ENCODE results near the gene PDZRN3. TPM values are rescaled to one million over a fixed set of nuclear protein-coding genes. Genes with fewer than 3 reads are reported as not detected.

The PDZRN3 gene
- total RNA-seq, 1 donor from 2014 or later: 50.6 TPM

DNA sequence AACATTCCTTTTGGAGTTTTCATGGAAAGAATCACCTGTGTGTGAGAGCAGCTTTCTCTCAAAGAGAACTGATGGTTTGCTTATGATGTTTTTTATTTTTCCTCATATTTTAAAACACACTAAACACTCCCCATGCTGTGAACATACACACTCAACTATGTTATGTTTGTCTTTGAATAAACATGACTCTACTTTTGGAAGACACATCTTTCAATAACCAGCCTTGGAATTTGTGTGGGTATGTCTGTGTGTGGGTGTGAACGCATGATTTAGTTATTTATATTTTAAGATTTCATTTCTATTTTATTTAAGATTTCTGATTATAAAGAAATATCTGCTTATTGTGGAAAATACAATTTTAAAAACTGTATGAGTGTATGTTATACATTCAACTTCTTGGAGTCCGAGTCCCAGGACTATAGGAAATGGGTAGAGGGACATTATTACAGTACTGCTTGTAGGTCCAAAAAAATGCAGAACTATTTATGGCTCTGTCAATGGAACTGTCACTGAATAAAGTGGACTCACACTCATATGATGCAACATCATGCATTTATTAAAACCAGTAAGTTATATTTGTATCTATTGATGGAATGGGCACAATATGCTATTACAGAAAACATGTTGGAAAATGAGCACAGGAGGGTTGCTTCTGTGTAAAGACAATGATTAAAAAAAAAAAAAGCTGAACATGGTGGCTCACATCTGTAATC, 43.5 kb downstream of the PDZRN3 start:
- H3K27ac ChIP-seq (ENCODE audit: low read depth, low read length): peak overlapping the region; percentile 15
- H3K4me1 ChIP-seq (ENCODE audit: control insufficient read depth in 3 of 3, insufficient read depth in 3 of 3, low read length in 3 of 3): peaks cover 37 to 57% (median 52%) of the 10 kb centered on the region in 3 donors
- no peaks in the 10 kb centered on the region for H3K36me3 ChIP-seq (ENCODE audit: control insufficient read depth in 3 of 3, insufficient read depth in 3 of 3, low read length in 3 of 3)

DNA sequence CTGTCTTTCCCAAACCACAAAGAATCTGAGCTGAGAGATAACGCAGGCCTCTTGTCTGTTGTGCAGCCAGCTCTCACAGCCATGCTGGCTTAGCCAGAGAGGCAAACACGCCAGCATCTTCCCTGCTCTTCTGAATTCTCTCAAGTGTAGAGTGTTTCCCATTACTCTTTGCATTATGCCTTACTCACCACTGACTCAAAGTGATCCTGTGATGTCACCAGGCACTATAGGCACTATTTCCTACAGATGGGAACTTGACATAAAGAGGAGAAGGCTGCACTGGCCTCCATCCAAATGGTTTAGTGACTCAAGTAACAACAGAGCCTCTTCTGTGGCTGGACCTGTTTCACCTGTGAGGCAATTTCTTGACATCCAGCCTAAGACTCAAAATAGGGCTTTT, 44.4 kb downstream of the PDZRN3 start:
- no peaks in the 10 kb centered on the region for H3K36me3 ChIP-seq (ENCODE audit: control insufficient read depth in 3 of 3, insufficient read depth in 3 of 3, low read length in 3 of 3)
- H3K4me1 ChIP-seq (ENCODE audit: control insufficient read depth in 3 of 3, insufficient read depth in 3 of 3, low read length in 3 of 3): peaks cover 32 to 52% (median 47%) of the 10 kb centered on the region in 3 donors
- no peaks in the 10 kb centered on the region for H3K9me3 ChIP-seq (ENCODE audit: control insufficient read depth in 3 of 3, low read length in 3 of 3)
- H3K9ac ChIP-seq (ENCODE audit: low read depth in 1 of 3, low read length in 3 of 3): no peak overlapping the region
- H3K27ac ChIP-seq (ENCODE audit: low read depth, low read length): peak overlapping the region; percentile 15
- H3K4me3 ChIP-seq (ENCODE audit: low read length in 3 of 3): no peak overlapping the region
- H3K27me3 ChIP-seq (ENCODE audit: control insufficient read depth in 3 of 3, insufficient read depth in 3 of 3, low read length in 3 of 3): no peaks in the 10 kb centered on the region

More for the DNA sequence above, 43.5 kb downstream of the PDZRN3 start:
- Histone ChIP-seq H3K9me3 (ENCODE audit: control insufficient read depth in 3 of 3, low read length in 3 of 3) (no peaks in the 10 kb centered on the region), H3K9ac (ENCODE audit: low read depth in 1 of 3, low read length in 3 of 3) (no peak overlapping the region), H3K27me3 (ENCODE audit: control insufficient read depth in 3 of 3, insufficient read depth in 3 of 3, low read length in 3 of 3) (no peaks in the 10 kb centered on the region), H3K4me3 (ENCODE audit: low read length in 3 of 3) (no peak overlapping the region)

DNA sequence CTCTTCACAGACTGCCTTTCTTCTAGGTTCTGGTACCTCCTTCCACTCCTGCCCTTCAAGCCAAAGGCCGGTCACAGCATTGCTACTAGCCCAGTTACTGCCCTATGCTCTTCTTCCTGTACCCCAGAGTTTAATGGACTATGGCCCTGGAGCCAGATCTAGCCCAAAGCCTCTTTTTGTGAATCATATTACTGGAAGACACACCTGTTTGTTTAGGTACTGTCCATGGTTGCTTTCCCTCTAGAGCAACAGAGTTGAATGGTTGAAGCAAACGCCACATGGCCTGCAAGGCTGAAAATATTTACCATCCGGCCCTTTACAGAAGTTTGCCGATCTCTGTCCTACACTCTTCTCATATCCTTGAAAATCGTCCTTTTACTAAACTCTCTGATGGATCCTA, 47.0 kb downstream of the PDZRN3 start:
- Histone ChIP-seq H3K4me1 (ENCODE audit: control insufficient read depth in 3 of 3, insufficient read depth in 3 of 3, low read length in 3 of 3) (peaks cover 22 to 36% (median 29%) of the 10 kb centered on the region in 3 donors), H3K9ac (ENCODE audit: low read depth in 1 of 3, low read length in 3 of 3) (no peak overlapping the region), H3K4me3 (ENCODE audit: low read length in 3 of 3) (no peak overlapping the region), H3K27ac (ENCODE audit: low read depth, low read length) (no peak overlapping the region), H3K27me3 (ENCODE audit: control insufficient read depth in 3 of 3, insufficient read depth in 3 of 3, low read length in 3 of 3) (no peaks in the 10 kb centered on the region), H3K36me3 (ENCODE audit: control insufficient read depth in 3 of 3, insufficient read depth in 3 of 3, low read length in 3 of 3) (no peaks in the 10 kb centered on the region), H3K9me3 (ENCODE audit: control insufficient read depth in 3 of 3, low read length in 3 of 3) (no peaks in the 10 kb centered on the region)

DNA sequence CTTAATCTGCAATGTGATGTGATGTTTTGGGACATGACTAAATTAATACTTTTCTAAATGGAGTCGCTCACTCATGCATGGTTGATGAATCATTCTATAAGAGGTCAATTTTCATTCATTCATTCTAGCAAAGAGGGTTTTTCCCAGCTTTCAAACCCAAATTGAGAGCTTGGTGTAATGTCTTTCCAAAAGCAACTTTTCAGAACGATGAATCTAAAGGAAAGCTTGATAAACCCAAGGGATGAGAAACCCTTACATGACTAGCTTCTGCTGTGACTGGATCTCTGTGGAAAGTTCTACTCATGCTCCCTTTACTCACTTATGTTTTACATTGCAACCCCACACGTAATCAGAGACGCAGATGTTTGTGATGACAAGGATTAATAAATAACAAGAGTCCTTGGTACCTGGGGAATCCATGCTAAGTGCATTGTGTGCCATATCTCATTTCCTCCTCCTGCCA, 47.7 kb downstream of the PDZRN3 start:
- Histone ChIP-seq H3K36me3 (ENCODE audit: control insufficient read depth in 3 of 3, insufficient read depth in 3 of 3, low read length in 3 of 3) (no peaks in the 10 kb centered on the region), H3K27me3 (ENCODE audit: control insufficient read depth in 3 of 3, insufficient read depth in 3 of 3, low read length in 3 of 3) (no peaks in the 10 kb centered on the region), H3K27ac (ENCODE audit: low read depth, low read length) (no peak overlapping the region), H3K4me1 (ENCODE audit: control insufficient read depth in 3 of 3, insufficient read depth in 3 of 3, low read length in 3 of 3) (peaks cover 25 to 39% (median 30%) of the 10 kb centered on the region in 3 donors), H3K9me3 (ENCODE audit: control insufficient read depth in 3 of 3, low read length in 3 of 3) (no peaks in the 10 kb centered on the region), H3K9ac (ENCODE audit: low read depth in 1 of 3, low read length in 3 of 3) (no peak overlapping the region), H3K4me3 (ENCODE audit: low read length in 3 of 3) (no peak overlapping the region)

DNA sequence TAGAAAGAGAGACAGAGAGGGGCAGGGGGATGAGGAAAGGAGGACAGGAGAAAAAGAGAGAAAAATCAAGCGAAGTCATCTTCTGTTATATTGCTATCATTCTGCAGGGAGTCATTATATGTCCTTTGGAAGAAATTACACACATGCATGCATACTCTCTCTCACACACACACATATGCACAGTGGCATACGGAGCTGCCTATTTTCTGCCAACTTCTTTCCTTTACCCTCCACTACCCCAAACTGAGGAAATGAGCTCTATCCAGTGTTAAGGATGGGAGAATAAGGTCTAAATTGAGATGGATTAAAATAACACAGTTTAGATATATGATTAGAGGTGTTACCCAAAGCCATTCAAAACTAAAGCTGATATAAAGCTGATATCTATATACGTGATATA, 48.8 kb downstream of the PDZRN3 start:
- Histone ChIP-seq H3K4me3 (ENCODE audit: low read length in 3 of 3) (no peak overlapping the region), H3K4me1 (ENCODE audit: control insufficient read depth in 3 of 3, insufficient read depth in 3 of 3, low read length in 3 of 3) (peaks cover 24 to 34% (median 28%) of the 10 kb centered on the region in 3 donors), H3K36me3 (ENCODE audit: control insufficient read depth in 3 of 3, insufficient read depth in 3 of 3, low read length in 3 of 3) (no peaks in the 10 kb centered on the region), H3K27me3 (ENCODE audit: control insufficient read depth in 3 of 3, insufficient read depth in 3 of 3, low read length in 3 of 3) (no peaks in the 10 kb centered on the region), H3K27ac (ENCODE audit: low read depth, low read length) (no peak overlapping the region), H3K9me3 (ENCODE audit: control insufficient read depth in 3 of 3, low read length in 3 of 3) (no peaks in the 10 kb centered on the region), H3K9ac (ENCODE audit: low read depth in 1 of 3, low read length in 3 of 3) (no peak overlapping the region)

DNA sequence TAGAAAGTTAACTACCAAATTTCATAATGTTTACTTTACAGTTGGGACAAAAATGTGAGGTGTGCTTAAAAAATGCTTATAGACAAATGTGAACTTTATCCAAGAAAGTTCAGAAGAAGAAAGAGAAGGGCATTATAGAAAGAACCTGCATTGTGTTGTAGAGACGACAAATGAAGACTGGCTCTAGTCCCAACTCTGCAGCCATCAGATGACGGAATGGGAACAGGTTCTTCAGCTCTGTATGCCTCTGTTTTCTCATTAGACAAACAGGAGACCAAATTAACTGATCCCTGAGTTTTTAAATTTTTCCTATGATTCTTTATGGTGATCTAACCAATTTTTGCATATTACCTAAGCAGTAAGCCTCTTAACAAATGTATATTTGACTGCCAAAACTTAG, 49.2 kb downstream of the PDZRN3 start:
- H3K9me3 ChIP-seq (ENCODE audit: control insufficient read depth in 3 of 3, low read length in 3 of 3): no peaks in the 10 kb centered on the region
- H3K9ac ChIP-seq (ENCODE audit: low read depth in 1 of 3, low read length in 3 of 3): no peak overlapping the region
- H3K4me1 ChIP-seq (ENCODE audit: control insufficient read depth in 3 of 3, insufficient read depth in 3 of 3, low read length in 3 of 3): peaks cover 20 to 30% (median 23%) of the 10 kb centered on the region in 3 donors
- no peaks in the 10 kb centered on the region for H3K27me3 ChIP-seq (ENCODE audit: control insufficient read depth in 3 of 3, insufficient read depth in 3 of 3, low read length in 3 of 3)
- no peaks in the 10 kb centered on the region for H3K36me3 ChIP-seq (ENCODE audit: control insufficient read depth in 3 of 3, insufficient read depth in 3 of 3, low read length in 3 of 3)
- no peak overlapping the region for H3K4me3 ChIP-seq (ENCODE audit: low read length in 3 of 3)
- no peak overlapping the region for H3K27ac ChIP-seq (ENCODE audit: low read depth, low read length)

DNA sequence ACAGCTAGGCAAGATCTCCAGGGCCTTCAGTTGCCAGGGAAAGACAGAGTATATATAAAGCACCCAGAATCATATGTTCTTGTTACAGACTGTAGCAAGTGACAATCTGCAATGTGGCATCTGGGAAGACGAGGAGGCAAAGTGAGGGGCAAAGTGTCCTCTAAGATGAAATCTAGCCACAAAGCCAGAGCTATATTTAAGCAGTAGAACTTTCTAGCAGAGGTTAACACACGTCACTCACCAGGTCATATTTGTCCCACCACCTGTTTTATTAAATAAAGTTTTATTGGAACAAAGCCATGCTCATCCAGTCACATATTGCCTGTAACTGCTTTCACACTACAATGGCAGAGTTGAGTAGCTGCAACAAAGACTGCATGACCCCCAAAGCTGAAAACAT, 51.5 kb downstream of the PDZRN3 start:
- Histone ChIP-seq H3K4me1 (ENCODE audit: control insufficient read depth in 3 of 3, insufficient read depth in 3 of 3, low read length in 3 of 3) (peaks cover 31 to 46% (median 36%) of the 10 kb centered on the region in 3 donors), H3K27me3 (ENCODE audit: control insufficient read depth in 3 of 3, insufficient read depth in 3 of 3, low read length in 3 of 3) (no peaks in the 10 kb centered on the region), H3K4me3 (ENCODE audit: low read length in 3 of 3) (no peak overlapping the region), H3K9ac (ENCODE audit: low read depth in 1 of 3, low read length in 3 of 3) (no peak overlapping the region), H3K9me3 (ENCODE audit: control insufficient read depth in 3 of 3, low read length in 3 of 3) (no peaks in the 10 kb centered on the region), H3K36me3 (ENCODE audit: control insufficient read depth in 3 of 3, insufficient read depth in 3 of 3, low read length in 3 of 3) (no peaks in the 10 kb centered on the region), H3K27ac (ENCODE audit: low read depth, low read length) (peak overlapping the region; percentile 26)

DNA sequence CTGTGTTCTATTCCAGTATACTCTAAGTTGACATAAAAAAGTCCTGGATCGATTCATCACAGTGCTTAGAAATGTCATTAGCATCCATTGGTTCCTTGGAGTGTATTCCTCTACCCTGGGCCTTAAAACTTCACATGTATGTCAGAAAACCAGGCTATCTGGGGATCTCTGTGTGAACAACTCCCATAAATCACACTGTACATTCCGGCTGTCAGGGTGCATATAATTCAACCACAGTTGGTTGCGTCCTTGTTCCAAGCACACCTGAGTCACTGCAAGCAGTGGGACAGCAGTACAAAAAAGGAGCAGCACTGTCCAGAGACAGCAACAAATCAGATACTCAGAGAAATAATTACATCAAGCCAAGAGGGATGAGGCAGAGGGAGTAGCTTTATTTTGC, 52.4 kb downstream of the PDZRN3 start:
- H3K9me3 ChIP-seq (ENCODE audit: control insufficient read depth in 3 of 3, low read length in 3 of 3): no peaks in the 10 kb centered on the region
- peak overlapping the region; percentile 26 for H3K27ac ChIP-seq (ENCODE audit: low read depth, low read length)
- no peak overlapping the region for H3K4me3 ChIP-seq (ENCODE audit: low read length in 3 of 3)
- H3K4me1 ChIP-seq (ENCODE audit: control insufficient read depth in 3 of 3, insufficient read depth in 3 of 3, low read length in 3 of 3): peaks cover 27 to 47% (median 37%) of the 10 kb centered on the region in 3 donors
- H3K9ac ChIP-seq (ENCODE audit: low read depth in 1 of 3, low read length in 3 of 3): no peak overlapping the region
- no peaks in the 10 kb centered on the region for H3K36me3 ChIP-seq (ENCODE audit: control insufficient read depth in 3 of 3, insufficient read depth in 3 of 3, low read length in 3 of 3)
- no peaks in the 10 kb centered on the region for H3K27me3 ChIP-seq (ENCODE audit: control insufficient read depth in 3 of 3, insufficient read depth in 3 of 3, low read length in 3 of 3)

DNA sequence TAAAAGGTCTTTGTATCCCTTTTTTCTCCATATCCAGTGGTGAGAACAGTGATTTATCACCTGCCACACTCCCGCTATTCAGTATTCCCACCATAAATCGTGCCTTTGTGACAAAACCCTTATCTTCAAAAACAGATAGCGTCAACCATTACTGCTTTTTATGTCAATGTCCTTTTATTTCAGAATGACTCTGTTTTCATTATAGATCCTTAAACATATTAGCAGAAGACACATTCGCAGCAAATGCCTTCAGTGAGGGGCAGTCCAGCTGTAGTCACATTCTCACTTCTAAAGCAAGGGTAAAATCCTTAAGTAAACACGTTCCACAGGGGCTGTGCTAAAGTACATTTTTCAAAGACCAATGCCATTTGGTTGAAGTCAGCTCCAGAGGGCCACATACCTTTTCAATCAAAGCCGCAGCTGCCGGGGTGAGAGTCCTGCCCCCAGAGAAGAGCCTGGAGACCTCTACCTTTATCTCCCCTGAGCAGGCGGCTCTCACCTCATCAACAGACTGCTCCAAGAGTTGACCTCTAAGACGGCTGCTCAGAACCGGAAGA, 53.4 kb downstream of the PDZRN3 start:
- no peak overlapping the region for H3K9ac ChIP-seq (ENCODE audit: low read depth in 1 of 3, low read length in 3 of 3)

DNA sequence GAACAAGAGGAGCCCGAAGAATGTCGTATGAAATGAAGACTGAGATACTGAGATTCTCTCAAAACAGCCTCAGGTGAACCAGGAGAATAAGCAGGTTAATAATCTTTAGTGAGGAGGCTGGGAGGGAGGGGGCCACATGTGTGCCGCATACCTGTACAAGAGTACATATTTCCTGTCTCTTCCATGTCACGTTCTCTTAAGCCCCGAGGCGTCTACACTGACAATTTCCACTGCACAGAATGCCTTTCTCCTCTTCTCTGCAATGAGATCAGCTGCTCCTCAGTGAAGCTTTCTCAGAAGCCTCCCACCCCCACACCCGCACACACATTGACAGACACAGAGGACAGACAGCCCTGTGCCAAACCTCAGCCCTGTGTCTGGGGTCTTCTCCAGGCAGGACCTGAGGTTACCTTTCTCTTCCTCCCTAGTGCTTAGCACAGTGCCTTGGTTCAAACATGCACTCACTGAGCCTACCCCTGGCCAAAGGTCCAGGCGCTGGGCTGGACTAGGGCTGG, 55.4 kb downstream of the PDZRN3 start:
- Histone ChIP-seq H3K9me3 (ENCODE audit: control insufficient read depth in 3 of 3, low read length in 3 of 3) (no peaks in the 10 kb centered on the region), H3K27ac (ENCODE audit: low read depth, low read length) (peak overlapping the region; percentile 73), H3K4me3 (ENCODE audit: low read length in 3 of 3) (no peak overlapping the region), H3K4me1 (ENCODE audit: control insufficient read depth in 3 of 3, insufficient read depth in 3 of 3, low read length in 3 of 3) (peaks cover 27 to 49% (median 35%) of the 10 kb centered on the region in 3 donors), H3K9ac (ENCODE audit: low read depth in 1 of 3, low read length in 3 of 3) (no peak overlapping the region), H3K36me3 (ENCODE audit: control insufficient read depth in 3 of 3, insufficient read depth in 3 of 3, low read length in 3 of 3) (no peaks in the 10 kb centered on the region), H3K27me3 (ENCODE audit: control insufficient read depth in 3 of 3, insufficient read depth in 3 of 3, low read length in 3 of 3) (no peaks in the 10 kb centered on the region)

More for the DNA sequence above, 53.4 kb downstream of the PDZRN3 start:
- peaks cover 25 to 43% (median 35%) of the 10 kb centered on the region in 3 donors for H3K4me1 ChIP-seq (ENCODE audit: control insufficient read depth in 3 of 3, insufficient read depth in 3 of 3, low read length in 3 of 3)
- no peaks in the 10 kb centered on the region for H3K27me3 ChIP-seq (ENCODE audit: control insufficient read depth in 3 of 3, insufficient read depth in 3 of 3, low read length in 3 of 3)
- no peak overlapping the region for H3K27ac ChIP-seq (ENCODE audit: low read depth, low read length)
- H3K36me3 ChIP-seq (ENCODE audit: control insufficient read depth in 3 of 3, insufficient read depth in 3 of 3, low read length in 3 of 3): no peaks in the 10 kb centered on the region
- no peaks in the 10 kb centered on the region for H3K9me3 ChIP-seq (ENCODE audit: control insufficient read depth in 3 of 3, low read length in 3 of 3)
- H3K4me3 ChIP-seq (ENCODE audit: low read length in 3 of 3): no peak overlapping the region

All from skeletal muscle tissue (tissue), 4 donors.